ENCODE results near the gene CASQ1. TPM values are rescaled to one million over a fixed set of nuclear protein-coding genes. Genes with fewer than 3 reads are reported as not detected.

CASQ1 gene
- total and polyA plus RNA-seq, 2 of the 13 experiments (the other 11 are each of a cell fraction or from before 2014, with no cell fraction given) = 0.09 to 0.20 TPM

GRCh38 chr1:160228431-160228830 is 38.1 kb downstream of the CASQ1 start:
- Histone ChIP-seq H3K27ac (ENCODE audit: extremely low read length, insufficient read depth, low read length) (no peak overlapping the region), H3K79me2 (ENCODE audit: insufficient read depth, low read length) (no peaks in the 10 kb centered on the region), H3K36me3 (replicated peaks in 1 of 2; ENCODE audit: control insufficient read depth in 1 of 2, insufficient read depth in 2 of 2, low read length in 2 of 2) (peaks cover 35 to 94% of the 10 kb centered on the region in 2 experiments), H3K9ac (ENCODE audit: insufficient read depth, low read depth, low read length) (no peak overlapping the region), H3K4me1 (ENCODE audit: insufficient read depth, low read length) (no peaks in the 10 kb centered on the region), H3K4me3 (replicated peaks in 1 of 3; ENCODE audit: insufficient read depth in 1 of 3, low read depth in 2 of 3, low read length in 3 of 3) (no peak overlapping the region), H4K20me1 (ENCODE audit: insufficient read depth, low read length) (no peaks in the 10 kb centered on the region), H2AFZ (ENCODE audit: low read length) (no peak overlapping the region), H3K4me2 (ENCODE audit: low read depth, low read length) (no peak overlapping the region), H3K27me3 (ENCODE audit: control insufficient read depth in 1 of 2, insufficient read depth in 2 of 2, low read length in 2 of 2) (no peaks in the 10 kb centered on the region), H3K9me3 (ENCODE audit: low read length) (no peaks in the 10 kb centered on the region)
- DNase-seq (ENCODE audit: low spot score) (no peak), ATAC-seq (no peak), FAIRE-seq (no peak)
- in situ Hi-C loops (cut with HindIII; ENCODE audit: extremely low pct_ligation_motif_present, low pct_unique_long_range_greater_than_20kb) = no loop called here
- TF ChIP-seq SRF (IDR thresholded peaks at IDR 0.05; ENCODE audit: low read depth, low read length) = no peak
- TF ChIP-seq ZNF136 (CRISPR knock-in tag; IDR thresholded peaks at IDR 0.05; ENCODE audit: low read depth) = no peak
- no peak for TF ChIP-seq ZNF761 (CRISPR knock-in tag; conservative IDR thresholded peaks at IDR 0.05)
- TF ChIP-seq TOE1 (CRISPR knock-in tag; IDR thresholded peaks at IDR 0.05) = no peak
- TF ChIP-seq ZNF570 (CRISPR knock-in tag; IDR thresholded peaks at IDR 0.05; ENCODE audit: borderline replicate concordance) = no peak
- no peak for TF ChIP-seq MAFG (CRISPR knock-in tag; IDR thresholded peaks at IDR 0.05)
- TF ChIP-seq KDM4B (CRISPR knock-in tag; IDR thresholded peaks at IDR 0.05) = no peak
- no peak for TF ChIP-seq ZNF263 (CRISPR knock-in tag; IDR thresholded peaks at IDR 0.05)
- CTCF ChIA-PET (ENCODE audit: low intra/inter-chr PET ratio, low total read pairs) = no interaction called here
- POLR2A ChIA-PET = interaction anchor here (1.4 to 1.6 kb wide), 2 partner anchors 34 to 129 kb away, joined by 3 read pairs; partner anchors contain the start of gene DCAF8
- BruUV-seq (replicated peaks) = no TSS peak
- intact Hi-C loops (cut with micrococcal nuclease; ENCODE audit: unreplicated experiment) = no loop called here

- Histone ChIP-seq H3K4me1 (ENCODE audit: insufficient read depth, low read length) (no peaks in the 10 kb centered on the region), H3K27me3 (ENCODE audit: control insufficient read depth in 1 of 2, insufficient read depth in 2 of 2, low read length in 2 of 2) (no peaks in the 10 kb centered on the region), H3K79me2 (ENCODE audit: insufficient read depth, low read length) (no peaks in the 10 kb centered on the region), H3K27ac (ENCODE audit: extremely low read length, insufficient read depth, low read length) (no peak overlapping the region), H3K4me2 (ENCODE audit: low read depth, low read length) (no peak overlapping the region), H3K9me3 (ENCODE audit: low read length) (no peaks in the 10 kb centered on the region), H3K36me3 (replicated peaks in 1 of 2; ENCODE audit: control insufficient read depth in 1 of 2, insufficient read depth in 2 of 2, low read length in 2 of 2) (peaks cover 12 to 82% of the 10 kb centered on the region in 2 experiments), H4K20me1 (ENCODE audit: insufficient read depth, low read length) (no peaks in the 10 kb centered on the region), H3K9ac (ENCODE audit: insufficient read depth, low read depth, low read length) (no peak overlapping the region), H2AFZ (ENCODE audit: low read length) (no peak overlapping the region), H3K4me3 (replicated peaks in 1 of 3; ENCODE audit: insufficient read depth in 1 of 3, low read depth in 2 of 3, low read length in 3 of 3) (no peak overlapping the region)
- no peak for ATAC-seq
- DNase-seq (ENCODE audit: low spot score) = no peak
- no TSS peak for BruUV-seq (replicated peaks)
- POLR2A ChIA-PET = no interaction called here
- CTCF ChIA-PET (ENCODE audit: low intra/inter-chr PET ratio, low total read pairs) = no interaction called here
- in situ Hi-C loops (cut with HindIII; ENCODE audit: extremely low pct_ligation_motif_present, low pct_unique_long_range_greater_than_20kb) = no loop called here
- no peak for FAIRE-seq
- intact Hi-C loops (cut with micrococcal nuclease; ENCODE audit: unreplicated experiment) = no loop called here
- TF ChIP-seq SP4 (CRISPR knock-in tag; IDR thresholded peaks at IDR 0.05) (no peak), TRIM24 (CRISPR knock-in tag; IDR thresholded peaks at IDR 0.05) (no peak), ZNF136 (CRISPR knock-in tag; IDR thresholded peaks at IDR 0.05; ENCODE audit: low read depth) (no peak), STAG1 (CRISPR knock-in tag; IDR thresholded peaks at IDR 0.05) (no peak), ZNF44 (CRISPR knock-in tag; IDR thresholded peaks at IDR 0.05) (no peak), ZNF512 (CRISPR knock-in tag; IDR thresholded peaks at IDR 0.05) (no peak), BORCS8-MEF2B (CRISPR knock-in tag; IDR thresholded peaks at IDR 0.05) (no peak), GABPB1 (CRISPR knock-in tag; IDR thresholded peaks at IDR 0.05) (no peak), CSRNP1 (CRISPR knock-in tag; IDR thresholded peaks at IDR 0.05) (no peak), MTF1 (CRISPR knock-in tag; IDR thresholded peaks at IDR 0.05) (no peak), ZNF691 (CRISPR knock-in tag; IDR thresholded peaks at IDR 0.05; ENCODE audit: borderline replicate concordance, low read depth) (no peak)
Measured at GRCh38 chr1:160232911-160233310, 42.5 kb downstream of the CASQ1 start.

All from HepG2 (cell line).